ENCODE data around the gene FGFR3.

The FGFR3 gene

DNA sequence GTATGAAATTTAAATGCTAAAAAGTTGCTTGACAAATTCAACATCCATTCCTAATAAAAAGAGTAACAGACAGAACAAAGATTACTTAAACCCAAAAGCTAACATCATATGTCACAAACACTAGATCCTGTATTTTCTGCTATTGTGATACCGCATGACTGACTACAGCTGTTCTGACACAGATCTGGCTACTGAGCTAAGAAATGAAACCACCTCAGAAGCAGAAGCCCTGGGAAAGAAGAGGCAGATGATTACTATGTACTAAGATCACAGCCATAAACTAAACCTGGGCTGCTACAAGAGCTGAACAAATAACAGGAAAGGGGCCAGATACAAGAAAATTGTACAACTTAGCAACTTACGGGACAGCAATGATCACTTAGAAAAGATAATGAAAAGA lies 53.5 kb downstream of the FGFR3 start:
- no peak for DNase-seq

DNA sequence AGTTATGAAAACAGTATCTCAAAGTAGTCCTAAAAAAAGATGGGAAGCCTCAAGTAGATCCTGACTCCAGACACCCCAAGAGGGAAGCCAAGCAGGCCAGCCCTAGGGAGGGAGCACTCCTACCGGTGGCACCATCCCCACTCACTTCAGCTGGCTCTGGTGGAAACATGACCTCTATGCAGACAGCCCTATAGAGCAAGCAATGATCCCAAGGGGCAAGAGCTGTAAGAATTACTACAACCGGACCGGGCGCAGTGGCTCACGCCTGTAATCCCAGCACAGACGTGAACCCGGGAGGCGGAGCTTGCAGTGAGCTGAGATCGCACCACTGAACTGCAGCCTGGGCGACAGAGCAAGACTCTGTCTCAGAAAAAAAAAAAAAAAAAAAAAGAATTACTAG lies 57.2 kb downstream of the FGFR3 start:
- DNase-seq: no peak

DNA sequence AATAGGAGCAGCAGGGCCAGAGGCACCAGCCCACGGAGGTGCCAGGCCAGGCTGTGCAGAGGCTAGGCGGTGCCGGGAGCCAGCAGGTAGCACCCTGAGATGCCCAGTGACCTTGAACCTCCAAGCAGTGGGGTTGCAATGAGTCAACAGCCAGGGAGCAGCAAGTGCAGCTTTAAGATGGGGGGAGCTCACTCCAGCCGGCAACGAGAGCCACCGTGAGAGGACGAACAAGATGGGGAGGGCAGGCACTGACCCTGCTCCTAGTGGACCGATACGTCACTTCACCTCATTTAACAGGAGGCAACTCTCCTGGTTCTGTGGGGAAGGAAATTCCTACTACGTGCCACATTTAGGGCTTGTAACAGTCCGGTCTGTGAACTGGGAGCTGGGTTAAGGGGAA lies 58.1 kb downstream of the FGFR3 start:
- DNase-seq: no peak

DNA sequence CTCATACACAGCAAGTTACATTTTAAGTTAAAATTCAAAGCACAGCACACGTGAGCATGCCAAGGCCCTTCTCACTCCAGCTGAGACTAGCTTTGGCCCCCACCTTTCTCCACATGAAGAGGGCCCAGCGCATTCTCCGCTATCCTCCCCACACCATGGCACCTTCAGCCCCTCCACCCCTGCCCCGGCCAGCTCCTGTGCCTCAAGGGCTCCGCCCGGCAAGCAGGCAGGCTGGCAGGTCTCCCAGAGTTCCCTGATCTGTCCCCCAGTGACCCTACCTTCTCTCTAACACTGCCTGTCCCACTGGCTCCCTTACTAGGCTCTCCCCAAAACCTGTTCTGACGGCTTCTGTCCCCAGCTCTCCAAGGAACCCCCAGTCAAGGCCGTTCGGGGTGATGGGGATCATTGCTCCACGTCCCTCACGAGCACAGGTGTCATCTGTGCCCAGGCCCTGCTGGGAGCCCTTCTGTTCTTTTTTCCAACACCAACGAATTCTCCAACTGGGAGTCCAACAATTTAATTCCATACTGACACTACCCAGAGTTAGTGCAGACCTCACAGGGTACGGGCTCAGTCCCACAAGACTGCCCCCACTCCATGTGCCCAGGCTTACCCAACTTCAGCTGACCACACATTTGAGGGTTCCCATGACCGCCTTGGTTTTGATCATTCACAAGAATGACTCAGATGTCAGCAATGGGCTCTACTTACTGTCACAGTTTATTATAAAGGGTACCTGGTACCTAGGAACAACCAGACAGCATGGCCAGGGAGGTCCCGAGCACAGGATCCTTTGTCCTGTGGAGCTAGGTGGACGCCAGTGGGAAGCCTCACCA lies 58.7 kb downstream of the FGFR3 start:
- DNase-seq: no peak

DNA sequence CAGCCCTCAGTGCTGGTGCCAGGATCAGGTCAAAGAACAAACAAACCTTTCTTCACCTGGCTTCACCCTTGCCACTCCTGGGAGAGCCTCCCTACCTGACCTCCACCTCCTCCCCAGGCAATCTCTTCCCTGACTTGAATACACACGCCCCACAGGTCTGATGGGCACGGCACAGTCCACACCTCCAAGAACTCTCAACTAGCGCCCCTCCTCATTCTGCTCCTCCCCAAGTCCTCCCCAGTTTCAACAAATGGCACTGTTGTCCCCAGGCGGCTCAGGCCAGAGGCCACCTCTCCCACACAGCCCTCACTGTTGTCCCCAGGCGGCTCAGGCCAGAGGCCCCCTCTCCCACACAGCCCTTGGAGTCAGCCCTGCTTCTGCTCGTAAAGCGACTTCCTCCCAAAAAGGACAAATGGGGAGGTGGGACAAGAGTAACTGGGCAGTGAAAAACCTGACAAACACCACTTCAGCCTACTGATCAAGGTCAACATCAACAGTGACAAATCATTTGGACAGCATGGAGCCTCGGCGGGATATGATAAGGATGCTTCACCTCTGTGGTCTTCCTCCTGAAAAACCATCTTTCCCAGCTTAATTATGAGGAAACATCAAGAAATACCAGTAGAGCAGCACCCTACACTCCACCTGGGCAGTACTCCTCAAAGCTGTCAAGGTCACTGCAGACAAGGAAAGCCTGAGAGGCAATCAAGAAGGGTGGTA lies 60.0 kb downstream of the FGFR3 start:
- DNase-seq: no peak

DNA sequence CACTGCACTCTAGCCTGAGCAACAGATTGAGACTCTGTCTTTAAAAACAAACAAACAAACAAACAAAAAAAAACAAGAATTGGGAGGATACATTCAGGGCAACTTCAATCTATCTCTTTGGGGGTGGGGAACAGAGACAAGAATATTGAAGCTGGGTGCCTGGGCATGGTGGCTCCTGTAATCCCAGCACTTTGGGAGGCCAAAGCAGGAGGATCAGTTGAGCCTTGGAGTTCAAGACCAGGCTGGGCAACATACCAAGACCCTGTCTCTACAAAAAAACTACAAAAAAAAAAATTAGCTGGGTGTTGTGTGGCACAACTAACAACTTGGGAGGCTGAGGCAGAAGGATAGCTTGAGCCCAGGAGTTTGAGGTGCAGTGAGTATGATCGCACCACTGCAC lies 61.7 kb downstream of the FGFR3 start:
- DNase-seq: no peak

DNA sequence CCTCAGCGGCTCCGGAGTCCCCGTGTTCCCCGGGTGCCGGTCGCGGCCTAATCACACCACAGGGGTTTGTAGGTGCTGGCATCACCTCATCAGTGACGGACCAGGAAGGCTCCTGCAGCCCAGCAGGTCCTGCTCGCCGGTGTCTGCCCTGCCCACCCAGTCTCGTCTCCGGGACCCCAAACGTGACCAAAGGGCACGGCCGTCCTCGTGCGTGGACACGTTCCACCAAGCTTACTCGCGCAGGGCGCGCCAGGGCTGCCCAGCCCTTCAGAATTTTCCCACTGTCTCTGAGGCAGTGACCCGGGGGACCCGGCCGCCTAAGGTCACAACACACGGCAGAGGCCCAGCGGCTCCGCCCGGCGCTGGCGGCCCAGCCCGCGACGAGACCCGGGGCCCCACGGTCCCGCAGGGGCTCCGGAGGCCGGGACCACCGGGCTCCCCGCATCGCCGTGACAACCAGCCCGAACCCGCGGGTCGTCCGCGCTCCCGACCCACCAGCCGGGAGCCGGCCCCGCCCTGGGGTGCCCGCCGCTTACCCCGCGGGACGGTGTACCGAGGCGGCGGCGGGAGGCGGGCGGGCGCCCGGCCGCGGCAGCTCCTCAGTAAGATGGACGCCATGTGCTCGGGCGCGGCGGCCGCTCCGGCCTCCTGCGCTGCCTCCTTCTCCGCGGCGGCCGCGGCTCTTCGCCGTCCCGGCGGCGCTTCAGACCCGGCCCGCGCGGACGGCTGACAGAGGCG lies 62.4 kb downstream of the FGFR3 start:
- DNase-seq: no peak

DNA sequence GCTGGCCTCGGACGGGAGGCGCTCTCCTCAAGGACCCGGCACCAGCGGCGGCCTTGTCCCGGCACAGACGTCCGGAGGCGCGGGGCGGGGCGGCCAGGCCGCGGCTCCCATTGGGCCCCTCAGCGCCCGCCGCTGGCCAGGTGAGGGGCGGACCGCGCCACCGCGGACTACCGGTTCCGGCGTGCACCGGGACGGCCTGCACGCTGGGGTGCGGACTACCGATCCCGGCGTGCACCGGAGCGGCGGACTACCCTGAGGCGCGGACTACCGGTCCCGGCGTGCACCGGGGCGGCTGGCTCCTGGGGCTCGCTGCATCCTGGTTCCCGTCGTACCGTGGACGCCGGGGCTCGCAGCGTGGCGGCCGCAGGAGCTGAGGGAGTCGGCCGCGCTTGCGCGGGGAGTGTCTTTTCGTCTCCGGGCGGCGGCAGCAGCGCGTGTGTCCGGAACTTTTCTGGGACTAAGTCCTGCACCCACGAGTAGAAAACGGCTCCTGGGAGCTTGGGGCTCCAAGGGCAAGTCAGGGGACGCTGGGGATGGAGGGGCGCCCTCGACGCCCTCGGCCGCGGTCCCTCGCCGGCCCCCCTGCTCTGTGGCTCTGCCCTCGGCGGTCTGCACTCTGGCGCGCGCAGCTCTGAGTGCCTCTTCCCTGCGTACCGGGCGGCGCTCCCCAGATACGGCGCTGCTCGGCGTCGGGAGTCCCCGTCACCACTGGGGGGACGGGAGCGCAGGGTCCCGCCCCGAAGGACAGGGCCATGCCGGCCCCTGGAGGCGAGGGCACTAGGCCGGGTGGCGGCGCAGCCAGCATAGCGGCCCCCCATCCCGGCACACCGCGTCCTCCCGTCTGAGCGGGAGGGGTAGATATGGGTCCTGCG lies 63.2 kb downstream of the FGFR3 start, which contains the start of gene LETM1:
TSS of gene LETM1 (minus strand) at position 86 of the 872 bp plus-strand sequence. CDS start 206 bp downstream, outside the sequence.
- DNase-seq: peak; percentile 87

DNA sequence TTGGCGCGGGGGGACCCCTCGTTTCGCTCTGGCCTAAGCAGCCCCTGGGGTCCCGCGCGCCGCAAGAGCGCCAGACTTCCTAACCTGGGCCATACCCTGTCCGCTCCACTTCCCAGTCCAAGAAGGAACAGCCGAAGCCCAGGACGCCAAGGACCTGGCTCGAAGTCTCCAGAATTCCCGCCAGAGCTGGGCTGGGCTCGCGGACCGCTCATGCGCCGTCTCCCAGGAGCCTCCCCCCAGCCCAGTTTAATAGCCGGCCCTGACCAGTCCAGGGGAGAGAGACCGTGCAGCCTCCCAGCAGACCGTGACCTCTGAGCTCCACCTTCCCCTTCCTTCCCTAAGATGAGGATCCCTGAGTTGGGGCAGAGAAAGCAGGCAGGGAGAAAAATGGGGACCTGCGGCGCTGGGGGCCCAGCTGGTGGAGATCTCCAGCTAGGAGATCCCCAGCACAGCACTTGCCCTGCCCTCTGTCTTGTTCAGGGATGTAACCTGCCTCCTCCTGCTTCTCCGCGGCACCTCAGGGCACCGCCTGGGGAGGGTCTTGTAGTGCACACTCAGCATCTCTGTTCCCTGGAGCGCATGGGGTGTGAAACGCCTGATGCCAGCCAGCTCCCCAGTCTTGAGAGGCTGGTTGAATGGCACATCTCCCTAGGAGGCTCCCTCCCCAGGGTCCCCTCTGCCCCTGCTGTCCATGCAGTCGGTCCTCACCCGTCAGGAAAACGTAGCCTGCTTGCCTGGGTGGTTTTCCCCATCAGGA lies 64.0 kb downstream of the FGFR3 start:
- no peak for DNase-seq

DNA sequence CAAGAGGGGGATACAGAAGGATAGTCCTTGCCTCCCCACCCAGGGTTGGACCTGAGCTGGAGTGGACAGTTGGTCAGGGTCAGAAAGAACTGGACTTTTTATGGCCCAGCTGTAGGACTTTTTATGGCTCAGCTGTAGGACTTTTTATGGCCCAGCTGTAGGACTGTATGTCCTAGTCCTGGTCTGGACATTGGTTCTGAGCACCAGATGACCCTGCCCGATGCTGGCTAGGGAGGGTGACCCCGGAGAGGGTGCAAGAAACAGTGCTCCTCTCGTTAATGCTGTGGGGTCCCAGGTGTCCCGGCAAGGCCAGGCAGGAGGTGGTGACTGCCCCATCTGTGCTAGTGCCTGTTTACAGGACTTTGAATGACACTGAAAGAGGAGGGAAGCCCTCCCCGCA lies 64.8 kb downstream of the FGFR3 start:
- no peak for DNase-seq

Measured in NCI-H226 (cell line).